Dermis blood vessel endothelial cell (primary cell): Measurements from ENCODE around the gene RTN4RL1. TPM values are rescaled to one million over a fixed set of nuclear protein-coding genes. Genes with fewer than 3 reads are reported as not detected.

Experiments used
- DNase-seq: peaks from one replicate; pipeline ENCODE4 v3.0.0; 2010
- total RNA-seq: library from RNA; depleted of rRNA; stranded (reverse); fragments of >200 nt; gene quantifications from 2 replicates; pipeline ENCODE4 v1.2.3, GENCODE V29; 2014

Gene RTN4RL1
- total RNA-seq, 1 donor from 2014 or later: 0.51 TPM

- no peak for DNase-seq
Observed at GRCh38 chr17:1888741-1889140, 136.4 kb downstream of the RTN4RL1 start.

Other genes with a start within 250 kb of the RTN4RL1 start
- 10.7 and 13.1 TPM in 2 replicates for gene SMYD4, start 195.4 kb downstream of the RTN4RL1 start, total RNA-seq
- 21.3 and 57.4 TPM in 2 replicates for gene RPA1, start 195.3 kb downstream of the RTN4RL1 start, total RNA-seq
- 18.4 and 25.7 TPM in 2 replicates for gene DPH1, start 4.8 kb upstream of the RTN4RL1 start, total RNA-seq
- 43.5 and 77.1 TPM in 2 replicates for gene OVCA2, start 16.7 kb upstream of the RTN4RL1 start, total RNA-seq
- gene HIC1, start 29.8 kb upstream of the RTN4RL1 start, total RNA-seq: 117 and 120 TPM in 2 replicates